ENCODE measurements around the gene DNAH12. TPM values are rescaled to one million over a fixed set of nuclear protein-coding genes. Genes with fewer than 3 reads are reported as not detected.
A peak's percentile ranks its signal among the peaks of the same experiment; 100 is the strongest.

DNAH12 gene
- total and polyA plus RNA-seq, 10 of the 15 experiments (the other 5 are each of a cell fraction or from before 2014, with no cell fraction given): under 0.01 to 0.35 (median 0.08) TPM

DNA sequence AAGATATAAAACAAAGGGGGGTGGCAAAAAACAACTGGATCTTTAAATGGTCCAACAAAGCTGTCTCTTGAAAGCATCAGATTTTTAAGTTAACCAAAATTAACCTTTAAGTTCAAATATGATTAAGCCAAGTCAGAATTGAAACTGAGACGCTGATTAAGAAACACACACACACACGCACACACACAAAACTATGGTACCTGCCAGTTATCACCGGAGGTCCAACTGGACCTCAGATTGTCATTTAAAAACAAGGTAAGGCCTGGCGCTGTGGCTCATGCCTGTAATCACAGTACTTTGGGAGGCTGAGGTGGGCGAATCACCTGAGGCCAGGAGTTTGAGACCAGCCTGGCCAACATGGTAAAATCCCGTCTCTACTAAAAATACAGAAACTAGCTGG, 42.6 kb upstream of the DNAH12 start:
- RAD21 ChIA-PET (ENCODE audit: unreplicated experiment): no interaction called here
- POLR2A ChIA-PET: interaction anchor here (0.5 to 1.4 kb wide), 2 partner anchors 11 to 864 kb away, joined by 4 to 5 read pairs; partner anchors contain the start of gene ARF4
- ATAC-seq: no peak
- intact Hi-C loops (cut with micrococcal nuclease; ENCODE audit: unreplicated experiment): no loop called here
- in situ Hi-C loops (cut with MboI): no loop called here
- no peaks in the 10 kb centered on the region for H3K27me3 ChIP-seq (replicated peaks in 1 of 2; ENCODE audit: control insufficient read depth in 2 of 2, insufficient read depth in 2 of 2, low read length in 1 of 2)
- no peaks in the 10 kb centered on the region for H3K4me1 ChIP-seq (ENCODE audit: control insufficient read depth, insufficient read depth, low read length)
- peaks cover 0 to 7% of the 10 kb centered on the region in 2 experiments; a peak in 1 of 4 replicates for H3K36me3 ChIP-seq (ENCODE audit: control insufficient read depth in 2 of 2, insufficient read depth in 2 of 2, low read length in 1 of 2)
- H3K4me2 ChIP-seq (ENCODE audit: control insufficient read depth, insufficient read depth): peak overlapping the region; percentile 3; the same call in 1 of the 2 replicates
- no peak for FAIRE-seq
- no peaks in the 10 kb centered on the region for H4K20me1 ChIP-seq (ENCODE audit: control insufficient read depth, insufficient read depth)
- H3K79me2 ChIP-seq (ENCODE audit: control insufficient read depth, insufficient read depth, low read length): peaks cover 66% of the 10 kb centered on the region
- no peak overlapping the region for H3K27ac ChIP-seq (ENCODE audit: control insufficient read depth, insufficient read depth)
- no peaks in the 10 kb centered on the region for H3K9me3 ChIP-seq (replicated peaks; ENCODE audit: control insufficient read depth, insufficient read depth, low read length)
- DNase-seq (ENCODE audit: low read depth, low spot score): no peak
- TF ChIP-seq CEBPB (IDR thresholded peaks at IDR 0.05; ENCODE audit: borderline replicate concordance in 1 of 2, low read depth in 2 of 2, low read length in 2 of 2) (no peak), ZNF384 (IDR thresholded peaks at IDR 0.05; ENCODE audit: borderline replicate concordance, low read depth, low read length) (no peak), ZNF207 (IDR thresholded peaks at IDR 0.05; ENCODE audit: borderline replicate concordance) (no peak), ZSCAN29 (IDR thresholded peaks at IDR 0.05) (no peak), STAT3 (IDR thresholded peaks at IDR 0.05; ENCODE audit: low read depth, low read length) (no peak), HDAC6 (IDR thresholded peaks at IDR 0.05; ENCODE audit: unreplicated experiment) (no peak)
- TF ChIP-seq, protein P1, sequence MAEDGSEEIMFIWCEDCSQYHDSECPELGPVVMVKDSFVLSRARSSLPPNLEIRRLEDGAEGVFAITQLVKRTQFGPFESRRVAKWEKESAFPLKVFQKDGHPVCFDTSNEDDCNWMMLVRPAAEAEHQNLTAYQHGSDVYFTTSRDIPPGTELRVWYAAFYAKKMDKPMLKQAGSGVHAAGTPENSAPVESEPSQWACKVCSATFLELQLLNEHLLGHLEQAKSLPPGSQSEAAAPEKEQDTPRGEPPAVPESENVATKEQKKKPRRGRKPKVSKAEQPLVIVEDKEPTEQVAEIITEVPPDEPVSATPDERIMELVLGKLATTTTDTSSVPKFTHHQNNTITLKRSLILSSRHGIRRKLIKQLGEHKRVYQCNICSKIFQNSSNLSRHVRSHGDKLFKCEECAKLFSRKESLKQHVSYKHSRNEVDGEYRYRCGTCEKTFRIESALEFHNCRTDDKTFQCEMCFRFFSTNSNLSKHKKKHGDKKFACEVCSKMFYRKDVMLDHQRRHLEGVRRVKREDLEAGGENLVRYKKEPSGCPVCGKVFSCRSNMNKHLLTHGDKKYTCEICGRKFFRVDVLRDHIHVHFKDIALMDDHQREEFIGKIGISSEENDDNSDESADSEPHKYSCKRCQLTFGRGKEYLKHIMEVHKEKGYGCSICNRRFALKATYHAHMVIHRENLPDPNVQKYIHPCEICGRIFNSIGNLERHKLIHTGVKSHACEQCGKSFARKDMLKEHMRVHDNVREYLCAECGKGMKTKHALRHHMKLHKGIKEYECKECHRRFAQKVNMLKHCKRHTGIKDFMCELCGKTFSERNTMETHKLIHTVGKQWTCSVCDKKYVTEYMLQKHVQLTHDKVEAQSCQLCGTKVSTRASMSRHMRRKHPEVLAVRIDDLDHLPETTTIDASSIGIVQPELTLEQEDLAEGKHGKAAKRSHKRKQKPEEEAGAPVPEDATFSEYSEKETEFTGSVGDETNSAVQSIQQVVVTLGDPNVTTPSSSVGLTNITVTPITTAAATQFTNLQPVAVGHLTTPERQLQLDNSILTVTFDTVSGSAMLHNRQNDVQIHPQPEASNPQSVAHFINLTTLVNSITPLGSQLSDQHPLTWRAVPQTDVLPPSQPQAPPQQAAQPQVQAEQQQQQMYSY (CRISPR knock-in tag; IDR thresholded peaks at IDR 0.05): no peak
- 64% methylated on average over 6 of the region's 6 CpGs for WGBS (ENCODE audit: insufficient coverage, insufficient replicate concordance, low lambda C conversion rate, missing lambda C conversion rate)
- no TSS peak for BruUV-seq (replicated peaks)
- H3K4me3 ChIP-seq: no peak overlapping the region
- SMC1A ChIA-PET (ENCODE audit: uncharacterized antibody, unreplicated experiment): interaction anchor here (0.9 to 1.8 kb wide), 4 partner anchors 8 to 85 kb away, joined by 3 to 5 read pairs (median 4); no protein-coding TSS in a partner anchor
- CTCF ChIA-PET: interaction anchor here (0.5 kb wide), 1 partner anchor 414 kb away, joined by 3 read pairs; no protein-coding TSS in a partner anchor
- H3K9ac ChIP-seq (ENCODE audit: control insufficient read depth, insufficient read depth, low read length): no peak overlapping the region
- H2AFZ ChIP-seq (ENCODE audit: control insufficient read depth, low read depth, low read length): no peak overlapping the region
